ENCODE results near the gene MIEN1. TPM values are rescaled to one million over a fixed set of nuclear protein-coding genes. Genes with fewer than 3 reads are reported as not detected.
"Not testable (repeated sequence)": the region's sequence is repeated elsewhere in the genome, so short reads cannot be mapped to it uniquely, and the experiment has no call there.

The MIEN1 gene
- total RNA-seq, 1 donor from 2014 or later, result 39.8 TPM

DNA sequence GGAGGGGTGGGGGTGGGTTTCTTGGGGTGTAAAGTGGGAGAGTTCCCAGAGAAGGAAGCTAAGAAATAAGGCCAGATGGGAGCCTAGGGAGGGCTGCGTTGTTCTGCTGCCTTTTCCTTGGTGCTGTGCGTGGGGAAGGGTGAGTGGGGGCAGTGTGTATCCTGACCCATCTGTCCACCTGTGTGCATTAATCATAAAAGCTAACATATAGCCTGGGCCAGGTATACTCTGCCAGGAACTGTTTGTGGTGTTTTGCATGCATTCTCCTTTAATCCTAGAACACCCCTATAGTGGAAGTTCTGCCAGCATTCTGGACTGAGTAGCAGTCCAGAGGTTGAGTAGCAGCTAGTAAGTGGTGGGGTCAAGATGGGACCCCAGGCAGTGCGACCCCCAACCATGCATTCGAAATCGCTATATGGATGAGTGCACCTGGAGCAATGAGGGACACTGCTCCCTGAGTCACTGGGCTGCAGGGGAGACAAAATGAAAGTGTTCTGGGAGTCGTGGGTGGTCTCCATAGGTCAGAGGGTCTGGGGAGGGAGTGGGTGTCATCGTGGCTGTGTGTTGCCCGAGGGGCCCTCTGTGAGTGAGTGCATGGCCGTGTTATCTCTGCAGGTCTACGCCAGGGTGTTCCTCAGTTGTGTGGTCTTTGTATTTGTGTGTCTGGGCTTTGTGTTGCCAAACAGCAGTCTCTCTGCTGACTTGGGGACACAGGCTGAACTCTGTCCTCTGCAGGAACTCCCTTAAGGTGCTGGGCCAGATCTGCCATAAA lies 29.1 kb downstream of the MIEN1 start:
- TF ChIP-seq, protein P1, sequence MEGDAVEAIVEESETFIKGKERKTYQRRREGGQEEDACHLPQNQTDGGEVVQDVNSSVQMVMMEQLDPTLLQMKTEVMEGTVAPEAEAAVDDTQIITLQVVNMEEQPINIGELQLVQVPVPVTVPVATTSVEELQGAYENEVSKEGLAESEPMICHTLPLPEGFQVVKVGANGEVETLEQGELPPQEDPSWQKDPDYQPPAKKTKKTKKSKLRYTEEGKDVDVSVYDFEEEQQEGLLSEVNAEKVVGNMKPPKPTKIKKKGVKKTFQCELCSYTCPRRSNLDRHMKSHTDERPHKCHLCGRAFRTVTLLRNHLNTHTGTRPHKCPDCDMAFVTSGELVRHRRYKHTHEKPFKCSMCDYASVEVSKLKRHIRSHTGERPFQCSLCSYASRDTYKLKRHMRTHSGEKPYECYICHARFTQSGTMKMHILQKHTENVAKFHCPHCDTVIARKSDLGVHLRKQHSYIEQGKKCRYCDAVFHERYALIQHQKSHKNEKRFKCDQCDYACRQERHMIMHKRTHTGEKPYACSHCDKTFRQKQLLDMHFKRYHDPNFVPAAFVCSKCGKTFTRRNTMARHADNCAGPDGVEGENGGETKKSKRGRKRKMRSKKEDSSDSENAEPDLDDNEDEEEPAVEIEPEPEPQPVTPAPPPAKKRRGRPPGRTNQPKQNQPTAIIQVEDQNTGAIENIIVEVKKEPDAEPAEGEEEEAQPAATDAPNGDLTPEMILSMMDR (conservative IDR thresholded peaks at IDR 0.05), result no peak
- H3K4me3 Mint-ChIP-seq, result peak overlapping the region; percentile 99
- H3K27ac Mint-ChIP-seq, result peak overlapping the region; percentile 89
- no peak for DNase-seq (ENCODE audit: extremely low spot score, unreplicated experiment)
- peaks cover 41% of the 10 kb centered on the region for H3K4me1 Mint-ChIP-seq (ENCODE audit: unreplicated experiment)
- peaks cover 6% of the 10 kb centered on the region for H3K36me3 Mint-ChIP-seq
- no peaks in the 10 kb centered on the region for H3K27me3 Mint-ChIP-seq
- no peaks in the 10 kb centered on the region for H3K9me3 Mint-ChIP-seq

GRCh38 chr17:39700148-39700987 lies 30.0 kb downstream of the MIEN1 start:
- H3K36me3 Mint-ChIP-seq, result peaks cover 6% of the 10 kb centered on the region
- TF ChIP-seq, protein P1 (conservative IDR thresholded peaks at IDR 0.05), result no peak
- H3K27me3 Mint-ChIP-seq, result no peaks in the 10 kb centered on the region
- peak overlapping the region; percentile 97 for H3K27ac Mint-ChIP-seq
- peak; percentile 77 for DNase-seq (ENCODE audit: extremely low spot score, unreplicated experiment)
- H3K4me1 Mint-ChIP-seq (ENCODE audit: unreplicated experiment), result peaks cover 45% of the 10 kb centered on the region
- H3K4me3 Mint-ChIP-seq, result peak overlapping the region; percentile 99
- no peaks in the 10 kb centered on the region for H3K9me3 Mint-ChIP-seq

- DNase-seq (ENCODE audit: extremely low spot score, unreplicated experiment), result no peak
- peaks cover 46% of the 10 kb centered on the region for H3K4me1 Mint-ChIP-seq (ENCODE audit: unreplicated experiment)
- peak within 1 kb of the TSS; percentile 99 for H3K4me3 Mint-ChIP-seq
- H3K27me3 Mint-ChIP-seq, result no peaks in the 10 kb centered on the region
- peaks cover 6% of the 10 kb centered on the region for H3K36me3 Mint-ChIP-seq
- no peaks in the 10 kb centered on the region for H3K9me3 Mint-ChIP-seq
- peak within 1 kb of the TSS; percentile 97 for H3K27ac Mint-ChIP-seq
- TF ChIP-seq, protein P1 (conservative IDR thresholded peaks at IDR 0.05), result no peak
Observed at GRCh38 chr17:39699818-39700147, 30.5 kb downstream of the MIEN1 start, which contains the start of gene ERBB2. Gene ERBB2 (plus strand): TSS chr17:39700064. CDS start chr17:39700239, 175 bp downstream.

DNA sequence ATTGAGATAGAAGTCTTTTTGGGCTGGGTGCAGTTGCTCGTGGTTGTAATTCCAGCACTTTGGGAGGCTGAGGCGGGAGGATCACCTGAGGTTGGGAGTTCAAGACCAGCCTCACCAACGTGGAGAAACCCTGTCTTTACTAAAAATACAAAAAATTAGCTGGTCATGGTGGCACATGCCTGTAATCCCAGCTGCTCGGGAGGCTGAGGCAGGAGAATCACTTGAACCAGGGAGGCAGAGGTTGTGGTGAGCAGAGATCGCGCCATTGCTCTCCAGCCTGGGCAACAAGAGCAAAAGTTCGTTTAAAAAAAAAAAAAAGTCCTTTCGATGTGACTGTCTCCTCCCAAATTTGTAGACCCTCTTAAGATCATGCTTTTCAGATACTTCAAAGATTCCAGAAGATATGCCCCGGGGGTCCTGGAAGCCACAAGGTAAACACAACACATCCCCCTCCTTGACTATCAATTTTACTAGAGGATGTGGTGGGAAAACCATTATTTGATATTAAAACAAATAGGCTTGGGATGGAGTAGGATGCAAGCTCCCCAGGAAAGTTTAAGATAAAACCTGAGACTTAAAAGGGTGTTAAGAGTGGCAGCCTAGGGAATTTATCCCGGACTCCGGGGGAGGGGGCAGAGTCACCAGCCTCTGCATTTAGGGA lies 31.0 kb downstream of the MIEN1 start:
- not testable (repeated sequence) for H3K27me3 Mint-ChIP-seq; H3K36me3 Mint-ChIP-seq; H3K9me3 Mint-ChIP-seq; DNase-seq (ENCODE audit: extremely low spot score, unreplicated experiment)
- Mint-ChIP-seq H3K27ac (peak overlapping the region; percentile 97), H3K4me3 (peak overlapping the region; percentile 99), H3K4me1 (ENCODE audit: unreplicated experiment) (peaks cover 47% of the 10 kb centered on the region)

DNA sequence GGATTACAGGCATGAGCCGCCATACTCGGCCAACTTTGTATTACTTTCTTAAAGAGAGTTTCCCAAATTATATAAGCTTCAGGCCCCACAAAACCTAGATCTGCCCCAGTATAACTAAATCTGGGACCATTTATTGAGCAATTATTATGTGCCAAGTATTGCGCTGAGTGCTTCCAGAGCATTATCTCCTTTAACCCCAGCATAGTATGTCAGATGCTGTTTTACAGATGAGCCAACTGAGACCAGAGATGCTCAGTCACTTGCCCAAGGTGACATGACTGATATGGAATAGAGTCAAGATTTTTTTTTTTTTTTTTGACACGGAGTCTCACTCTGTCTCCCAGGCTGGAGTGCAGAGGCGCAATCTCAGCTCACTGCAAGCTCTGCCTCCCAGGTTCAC lies 32.4 kb downstream of the MIEN1 start:
- no peaks in the 10 kb centered on the region for H3K27me3 Mint-ChIP-seq
- H3K9me3 Mint-ChIP-seq, result no peaks in the 10 kb centered on the region
- TF ChIP-seq, protein P1 (conservative IDR thresholded peaks at IDR 0.05), result no peak
- H3K36me3 Mint-ChIP-seq, result peaks cover 6% of the 10 kb centered on the region
- peak overlapping the region; percentile 53 for H3K4me3 Mint-ChIP-seq
- H3K27ac Mint-ChIP-seq, result no peak overlapping the region
- DNase-seq (ENCODE audit: extremely low spot score, unreplicated experiment), result no peak
- H3K4me1 Mint-ChIP-seq (ENCODE audit: unreplicated experiment), result peaks cover 40% of the 10 kb centered on the region
